Bone marrow (tissue), 2 donors: Measurements from ENCODE around the gene SLC7A5.
"Not testable (repeated sequence)": the region's sequence is repeated elsewhere in the genome, so short reads cannot be mapped to it uniquely, and the experiment has no call there.

Source experiments
- DNase-seq, 2 donors: peaks; one replicate each; lab custom pipeline; 2025; lab: John Stamatoyannopoulos, UW

Gene SLC7A5

GRCh38 chr16:87834005-87834667 is 35.2 kb downstream of the SLC7A5 start:
- no peak for DNase-seq

- DNase-seq: no peak
Observed at GRCh38 chr16:87833548-87833947, 35.8 kb downstream of the SLC7A5 start.

- no peak for DNase-seq
Observed at GRCh38 chr16:87832741-87833502, 36.4 kb downstream of the SLC7A5 start.

GRCh38 chr16:87832137-87832527 is 37.2 kb downstream of the SLC7A5 start:
- no peak for DNase-seq

- DNase-seq: no peak
Observed at GRCh38 chr16:87831421-87832136, 37.7 kb downstream of the SLC7A5 start.

GRCh38 chr16:87830673-87831420 is 38.5 kb downstream of the SLC7A5 start:
- no peak for DNase-seq

GRCh38 chr16:87829988-87830672 is 39.2 kb downstream of the SLC7A5 start:
- no peak for DNase-seq

- no peak for DNase-seq
Observed at GRCh38 chr16:87829622-87829980, 39.7 kb downstream of the SLC7A5 start.

- no peak for DNase-seq
Observed at GRCh38 chr16:87828907-87829621, 40.2 kb downstream of the SLC7A5 start.

GRCh38 chr16:87828071-87828906 is 41.0 kb downstream of the SLC7A5 start:
- no peak for DNase-seq

GRCh38 chr16:87827588-87827915 is 41.8 kb downstream of the SLC7A5 start:
- not testable (repeated sequence) for DNase-seq

- DNase-seq: no peak
Observed at GRCh38 chr16:87826798-87827587, 42.3 kb downstream of the SLC7A5 start.

- DNase-seq: not testable (repeated sequence)
Observed at GRCh38 chr16:87826407-87826797, 42.9 kb downstream of the SLC7A5 start.

- DNase-seq: not testable (repeated sequence)
Observed at GRCh38 chr16:87825842-87826120, 43.5 kb downstream of the SLC7A5 start.

- DNase-seq: no peak
Observed at GRCh38 chr16:87824991-87825841, 44.1 kb downstream of the SLC7A5 start.

GRCh38 chr16:87824016-87824990 is 45.0 kb downstream of the SLC7A5 start:
- no peak for DNase-seq

- DNase-seq: no peak
Observed at GRCh38 chr16:87823181-87823929, 46.0 kb downstream of the SLC7A5 start.
